C4-2B (cell line): ENCODE data around the gene SFTPA2.
"Not testable (repeated sequence)": the region's sequence is repeated elsewhere in the genome, so short reads cannot be mapped to it uniquely, and the experiment has no call there.

Source experiments
- H3K27ac ChIP-seq: fragments of 450-650 bp; 2 replicates; pipeline ENCODE4 v1.5.1; 2017
- CTCF ChIP-seq: fragments of 450-650 bp; conservative IDR thresholded peaks from 2 replicates; pipeline ENCODE4 v1.5.1; 2017; ENCODE audit warnings: mild to moderate bottlenecking
- ZFX ChIP-seq: fragments of 450-650 bp; IDR thresholded peaks from 2 replicates; pipeline ENCODE4 v1.6.1; 2017

Gene SFTPA2

GRCh38 chr10:79560160-79560709, at the start of gene SFTPA2:
Gene SFTPA2 (minus strand): TSS chr10:79560407. CDS start chr10:79559483, 924 bp downstream.
- peak within 1 kb of the TSS; percentile 73 for H3K27ac ChIP-seq
- TF ChIP-seq ZFX (peak; percentile 19; the same call in 1 of the 2 replicates), CTCF (no peak)

GRCh38 chr10:79608505-79609375, 48.5 kb upstream of the SFTPA2 start:
- TF ChIP-seq ZFX (no peak), CTCF (peak; percentile 82)

GRCh38 chr10:79605308-79605707, 45.1 kb upstream of the SFTPA2 start:
- no peak for TF ChIP-seq CTCF
- TF ChIP-seq ZFX = no peak
- no peak overlapping the region for H3K27ac ChIP-seq

More at GRCh38 chr10:79608505-79609375, 48.5 kb upstream of the SFTPA2 start:
- H3K27ac ChIP-seq = no peak overlapping the region

- no peak for TF ChIP-seq ZFX
- TF ChIP-seq CTCF = no peak
- no peak overlapping the region for H3K27ac ChIP-seq
These were observed 44.1 kb upstream of the SFTPA2 start for GRCh38 chr10:79604294-79604693.

- H3K27ac ChIP-seq = no peak overlapping the region
- TF ChIP-seq ZFX (no peak), CTCF (no peak)
These were observed 42.7 kb upstream of the SFTPA2 start for GRCh38 chr10:79602953-79603352.

- H3K27ac ChIP-seq = no peak overlapping the region
- TF ChIP-seq CTCF (no peak), ZFX (no peak)
These were observed 41.7 kb upstream of the SFTPA2 start for GRCh38 chr10:79601939-79602338.

- not testable (repeated sequence) for H3K27ac ChIP-seq
These were observed 39.4 kb upstream of the SFTPA2 start for GRCh38 chr10:79599644-79600043.
